Calu3 (cell line): ENCODE measurements around the gene UNC13B. TPM values are rescaled to one million over a fixed set of nuclear protein-coding genes. Genes with fewer than 3 reads are reported as not detected.

ENCODE experiments used
- BruUV-seq: library from RNA; stranded (reverse); fragments of 400-500 nt; replicated peaks from 2 replicates; lab custom pipeline; 2021; lab: Mats Ljungman, UMichigan
- CTCF ChIA-PET: fragments of 300-600 bp; sonication (Branson Sonifier 250); formaldehyde crosslinking; loops from one replicate; lab custom pipeline; 2022; ENCODE audit warnings: antibody characterized with exemption; lab: Charles Lee
- DNase-seq: peaks from one replicate; pipeline ENCODE4 v3.0.0; 2022
- H3K27ac Mint-ChIP-seq: one replicate; pipeline ENCODE4 v1.8.0; 2022; ENCODE audit warnings: mixed read lengths; ENCODE audit not compliant: unreplicated experiment
- H3K27me3 Mint-ChIP-seq: one replicate; pipeline ENCODE4 v1.8.0; 2022; ENCODE audit warnings: mixed read lengths; ENCODE audit not compliant: unreplicated experiment
- H3K36me3 Mint-ChIP-seq: one replicate; pipeline ENCODE4 v1.8.0; 2022; ENCODE audit warnings: mild to moderate bottlenecking, moderate library complexity, mixed read lengths; ENCODE audit not compliant: insufficient read depth, unreplicated experiment
- H3K4me1 Mint-ChIP-seq: one replicate; pipeline ENCODE4 v1.8.0; 2022; ENCODE audit warnings: mild to moderate bottlenecking, low read depth, mixed read lengths; ENCODE audit not compliant: unreplicated experiment
- H3K4me3 Mint-ChIP-seq: one replicate; pipeline ENCODE4 v1.8.0; 2022; ENCODE audit warnings: mild to moderate bottlenecking, low read depth, moderate library complexity, mixed read lengths; ENCODE audit not compliant: unreplicated experiment
- H3K9me3 Mint-ChIP-seq: one replicate; pipeline ENCODE4 v1.8.0; 2022; ENCODE audit warnings: low read depth, mixed read lengths; ENCODE audit not compliant: unreplicated experiment
- intact Hi-C: fragments of 100-400 bp; cut with micrococcal nuclease; formaldehyde crosslinking; loops from one replicate; pipeline ENCODE4 v1.10.0; 2022; ENCODE audit not compliant: unreplicated experiment
- total RNA-seq: library from RNA; stranded (reverse); gene quantifications from 2 replicates; pipeline ENCODE4 v1.2.3, GENCODE V29; 2022
- TF ChIP-seq, protein P1 (sequence below): fragments of 200-600 bp; IDR thresholded peaks from one replicate; pipeline ENCODE4 v1.8.0; 2022; ENCODE audit warnings: antibody characterized with exemption; ENCODE audit not compliant: unreplicated experiment

Gene UNC13B
- total RNA-seq, 1 experiment from 2014 or later: 20.4 TPM

DNA sequence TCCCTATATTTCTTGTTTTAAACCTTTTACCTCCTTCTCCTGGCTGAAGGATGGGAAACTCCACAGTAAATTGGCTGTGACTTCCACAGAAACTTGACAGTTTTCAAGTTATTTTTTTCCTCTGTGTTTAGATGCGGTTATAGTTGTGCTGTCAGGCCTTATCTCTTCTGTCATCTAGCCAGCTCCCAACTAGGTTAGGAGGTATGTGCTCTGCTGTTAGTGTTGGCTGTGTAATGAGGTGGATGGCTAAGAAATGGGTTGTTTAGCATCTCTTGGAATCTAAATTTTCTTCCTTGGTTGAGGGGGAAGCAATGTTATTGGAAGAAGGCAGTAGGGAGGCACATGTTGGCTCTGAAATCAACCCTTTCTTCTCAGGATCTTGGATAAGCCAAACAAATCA lies 178.2 kb downstream of the UNC13B start:
- H3K36me3 Mint-ChIP-seq: no peaks in the 10 kb centered on the region
- no TSS peak for BruUV-seq
- H3K4me3 Mint-ChIP-seq: no peak overlapping the region
- no peaks in the 10 kb centered on the region for H3K27me3 Mint-ChIP-seq
- no peaks in the 10 kb centered on the region for H3K4me1 Mint-ChIP-seq
- H3K27ac Mint-ChIP-seq: no peak overlapping the region
- intact Hi-C loops: no loop called here
- TF ChIP-seq, protein P1, sequence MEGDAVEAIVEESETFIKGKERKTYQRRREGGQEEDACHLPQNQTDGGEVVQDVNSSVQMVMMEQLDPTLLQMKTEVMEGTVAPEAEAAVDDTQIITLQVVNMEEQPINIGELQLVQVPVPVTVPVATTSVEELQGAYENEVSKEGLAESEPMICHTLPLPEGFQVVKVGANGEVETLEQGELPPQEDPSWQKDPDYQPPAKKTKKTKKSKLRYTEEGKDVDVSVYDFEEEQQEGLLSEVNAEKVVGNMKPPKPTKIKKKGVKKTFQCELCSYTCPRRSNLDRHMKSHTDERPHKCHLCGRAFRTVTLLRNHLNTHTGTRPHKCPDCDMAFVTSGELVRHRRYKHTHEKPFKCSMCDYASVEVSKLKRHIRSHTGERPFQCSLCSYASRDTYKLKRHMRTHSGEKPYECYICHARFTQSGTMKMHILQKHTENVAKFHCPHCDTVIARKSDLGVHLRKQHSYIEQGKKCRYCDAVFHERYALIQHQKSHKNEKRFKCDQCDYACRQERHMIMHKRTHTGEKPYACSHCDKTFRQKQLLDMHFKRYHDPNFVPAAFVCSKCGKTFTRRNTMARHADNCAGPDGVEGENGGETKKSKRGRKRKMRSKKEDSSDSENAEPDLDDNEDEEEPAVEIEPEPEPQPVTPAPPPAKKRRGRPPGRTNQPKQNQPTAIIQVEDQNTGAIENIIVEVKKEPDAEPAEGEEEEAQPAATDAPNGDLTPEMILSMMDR: no peak
- H3K9me3 Mint-ChIP-seq: no peaks in the 10 kb centered on the region
- CTCF ChIA-PET: no interaction called here
- DNase-seq: no peak

DNA sequence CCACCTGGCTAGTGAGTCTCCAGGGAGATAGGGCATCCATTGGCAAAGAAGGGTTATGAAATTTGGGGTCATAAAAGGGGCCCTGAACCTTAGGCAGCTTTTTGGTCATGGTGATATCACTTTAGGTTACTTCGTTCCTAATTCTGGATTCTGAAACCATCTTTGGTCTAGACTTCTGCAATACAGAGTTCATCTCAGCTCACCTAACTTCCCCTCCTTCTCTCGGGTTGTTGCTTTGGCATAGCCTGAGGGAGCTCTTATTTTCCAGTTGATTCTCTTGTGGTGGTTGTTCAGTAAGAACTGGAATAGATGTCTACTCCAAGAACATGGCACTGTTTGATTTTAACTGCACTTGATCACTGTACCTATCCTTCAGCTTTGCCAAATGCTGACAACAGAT lies 179.2 kb downstream of the UNC13B start:
- intact Hi-C loops: no loop called here
- no peaks in the 10 kb centered on the region for H3K4me1 Mint-ChIP-seq
- H3K27ac Mint-ChIP-seq: no peak overlapping the region
- no peaks in the 10 kb centered on the region for H3K27me3 Mint-ChIP-seq
- H3K36me3 Mint-ChIP-seq: no peaks in the 10 kb centered on the region
- H3K4me3 Mint-ChIP-seq: no peak overlapping the region
- no peak for DNase-seq
- H3K9me3 Mint-ChIP-seq: no peaks in the 10 kb centered on the region
- BruUV-seq: no TSS peak
- CTCF ChIA-PET: no interaction called here
- TF ChIP-seq, protein P1: no peak

GRCh38 chr9:35341585-35341984 lies 179.8 kb downstream of the UNC13B start:
- no peaks in the 10 kb centered on the region for H3K4me1 Mint-ChIP-seq
- no peaks in the 10 kb centered on the region for H3K36me3 Mint-ChIP-seq
- TF ChIP-seq, protein P1: no peak
- CTCF ChIA-PET: no interaction called here
- H3K27ac Mint-ChIP-seq: no peak overlapping the region
- no peak for DNase-seq
- no peak overlapping the region for H3K4me3 Mint-ChIP-seq
- intact Hi-C loops: no loop called here
- BruUV-seq: no TSS peak
- H3K27me3 Mint-ChIP-seq: no peaks in the 10 kb centered on the region
- no peaks in the 10 kb centered on the region for H3K9me3 Mint-ChIP-seq

GRCh38 chr9:35342221-35342958 lies 180.6 kb downstream of the UNC13B start:
- intact Hi-C loops: no loop called here
- no peak for DNase-seq
- Mint-ChIP-seq H3K9me3 (no peaks in the 10 kb centered on the region), H3K4me1 (no peaks in the 10 kb centered on the region), H3K4me3 (no peak overlapping the region), H3K27me3 (no peaks in the 10 kb centered on the region), H3K27ac (no peak overlapping the region), H3K36me3 (no peaks in the 10 kb centered on the region)
- TF ChIP-seq, protein P1: no peak
- CTCF ChIA-PET: no interaction called here
- BruUV-seq: no TSS peak
